ENCODE data around the gene THYN1. TPM values are rescaled to one million over a fixed set of nuclear protein-coding genes. Genes with fewer than 3 reads are reported as not detected.

The THYN1 gene
- polyA plus RNA-seq, 3 donors, result 36.4 to 65.7 (median 57.6) TPM

- Histone ChIP-seq H3K27ac (ENCODE audit: low read depth in 1 of 2, low read length in 2 of 2) (no peak overlapping the region), H2AFZ (ENCODE audit: insufficient read depth, low read depth, low read length, poor library complexity, severe bottlenecking) (no peak overlapping the region), H3K27me3 (ENCODE audit: control insufficient read depth in 2 of 2, insufficient read depth in 2 of 2, low read length in 2 of 2) (peaks cover 0 to 42% of the 10 kb centered on the region in 2 donors), H3K4me1 (ENCODE audit: control insufficient read depth in 1 of 2, insufficient read depth in 2 of 2, low read length in 2 of 2) (peaks cover 10 to 16% of the 10 kb centered on the region in 2 donors), H3K4me3 (replicated peaks in 1 of 3; ENCODE audit: low read depth in 2 of 3, low read length in 3 of 3) (no peak overlapping the region), H4K20me1 (ENCODE audit: insufficient read depth, low read length) (peaks cover 6% of the 10 kb centered on the region), H3K36me3 (replicated peaks in 1 of 2; ENCODE audit: control insufficient read depth in 1 of 2, insufficient read depth in 2 of 2, low read length in 2 of 2) (peaks cover 38 to 77% of the 10 kb centered on the region in 2 donors), H3K4me2 (replicated peaks; ENCODE audit: extremely low read depth, low read length, poor library complexity, severe bottlenecking) (no peak overlapping the region), H3K79me2 (ENCODE audit: insufficient read depth, low read length) (peaks cover 2% of the 10 kb centered on the region), H3K9ac (ENCODE audit: insufficient read depth, low read length, poor library complexity, severe bottlenecking) (no peak overlapping the region), H3K9me3 (replicated peaks in 1 of 2; ENCODE audit: control insufficient read depth in 1 of 2, insufficient read depth in 1 of 2, low read length in 2 of 2) (no peaks in the 10 kb centered on the region)
- intact Hi-C loops (cut with micrococcal nuclease), result no loop called here
- Mint-ChIP-seq H3K9me3 (no peaks in the 10 kb centered on the region), H3K4me3 (peak overlapping the region in 1 of 2 donors; percentile 62), H3K4me1 (peaks cover 30% of the 10 kb centered on the region), H3K36me3 (peaks cover 80 to 82% of the 10 kb centered on the region in 2 donors), H3K27ac (peak overlapping the region in 1 of 7 donors; percentile 20), H3K27me3 (ENCODE audit: low read depth in 3 of 3) (peaks cover 21 to 39% (median 28%) of the 10 kb centered on the region in 3 donors)
- DNase-seq, result no peak
- no peak for TF ChIP-seq CTCF (IDR thresholded peaks at IDR 0.05)
These were observed 7.4 kb upstream of the THYN1 start for GRCh38 chr11:134260503-134260902.

GRCh38 chr11:134258577-134258976 lies 5.4 kb upstream of the THYN1 start:
- H3K36me3 ChIP-seq (replicated peaks in 1 of 2; ENCODE audit: control insufficient read depth in 1 of 2, insufficient read depth in 2 of 2, low read length in 2 of 2), result peaks cover 38 to 66% of the 10 kb centered on the region in 2 donors
- WGBS (ENCODE audit: insufficient coverage), result 100% methylated on average over 1 of the region's 4 CpGs
- H3K9ac ChIP-seq (ENCODE audit: insufficient read depth, low read length, poor library complexity, severe bottlenecking), result no peak overlapping the region
- Mint-ChIP-seq H3K27ac (no peak overlapping the region), H3K4me3 (peak overlapping the region in 1 of 2 donors; percentile 70), H3K4me1 (peaks cover 40% of the 10 kb centered on the region), H3K36me3 (peaks cover 66 to 67% of the 10 kb centered on the region in 2 donors), H3K9me3 (no peaks in the 10 kb centered on the region), H3K27me3 (ENCODE audit: low read depth in 3 of 3) (peaks cover 12 to 28% (median 13%) of the 10 kb centered on the region in 3 donors)
- H3K4me1 ChIP-seq (ENCODE audit: control insufficient read depth in 1 of 2, insufficient read depth in 2 of 2, low read length in 2 of 2), result peaks cover 27 to 31% of the 10 kb centered on the region in 2 donors
- peaks cover 0 to 30% of the 10 kb centered on the region in 2 donors for H3K27me3 ChIP-seq (ENCODE audit: control insufficient read depth in 2 of 2, insufficient read depth in 2 of 2, low read length in 2 of 2)
- no peaks in the 10 kb centered on the region for H3K9me3 ChIP-seq (replicated peaks in 1 of 2; ENCODE audit: control insufficient read depth in 1 of 2, insufficient read depth in 1 of 2, low read length in 2 of 2)
- DNase-seq, result no peak
- H3K4me3 ChIP-seq (replicated peaks in 1 of 3; ENCODE audit: low read depth in 2 of 3, low read length in 3 of 3), result no peak overlapping the region
- H3K79me2 ChIP-seq (ENCODE audit: insufficient read depth, low read length), result peaks cover 9% of the 10 kb centered on the region
- no peak overlapping the region for H2AFZ ChIP-seq (ENCODE audit: insufficient read depth, low read depth, low read length, poor library complexity, severe bottlenecking)
- no peak for TF ChIP-seq CTCF (IDR thresholded peaks at IDR 0.05)
- no peak overlapping the region for H3K27ac ChIP-seq (ENCODE audit: low read depth in 1 of 2, low read length in 2 of 2)
- peaks cover 6% of the 10 kb centered on the region for H4K20me1 ChIP-seq (ENCODE audit: insufficient read depth, low read length)
- no peak overlapping the region for H3K4me2 ChIP-seq (replicated peaks; ENCODE audit: extremely low read depth, low read length, poor library complexity, severe bottlenecking)
- intact Hi-C loops (cut with micrococcal nuclease), result no loop called here
